Measurements from ENCODE around the gene TNS1. TPM values are rescaled to one million over a fixed set of nuclear protein-coding genes. Genes with fewer than 3 reads are reported as not detected.
"Not testable (repeated sequence)": the region's sequence is repeated elsewhere in the genome, so short reads cannot be mapped to it uniquely, and the experiment has no call there.

Gene TNS1
- total RNA-seq, 3 donors from 2014 or later = 0.50 to 1.2 (median 0.54) TPM

DNA sequence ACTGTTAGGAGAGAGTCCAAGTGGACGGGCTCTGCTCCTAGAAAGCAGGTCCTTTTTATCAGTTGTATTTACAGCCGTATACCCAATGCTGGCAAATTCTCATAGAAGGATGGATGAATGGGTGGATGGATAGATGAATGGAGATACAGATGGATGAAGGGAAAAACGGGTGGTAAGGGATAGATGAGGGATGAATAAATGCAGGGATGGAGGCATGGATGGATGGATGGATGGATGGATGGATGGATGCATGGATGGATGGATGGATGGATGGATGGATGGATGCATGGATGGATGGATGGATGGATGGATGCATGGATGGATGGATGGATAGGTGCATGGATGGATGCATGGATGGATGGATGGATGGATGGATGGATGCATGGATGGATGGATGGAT lies 193.8 kb downstream of the TNS1 start:
- not testable (repeated sequence) for H3K9me3 Mint-ChIP-seq; ATAC-seq; H3K4me1 Mint-ChIP-seq (ENCODE audit: low read depth)

GRCh38 chr2:217808326-217808725 lies 194.5 kb downstream of the TNS1 start:
- ATAC-seq = no peak
- no peaks in the 10 kb centered on the region for H3K36me3 Mint-ChIP-seq (ENCODE audit: insufficient read depth)
- H3K9me3 Mint-ChIP-seq = no peaks in the 10 kb centered on the region
- no peaks in the 10 kb centered on the region for H3K4me1 Mint-ChIP-seq (ENCODE audit: low read depth)
- no peak for DNase-seq
- no peak overlapping the region for H3K4me3 Mint-ChIP-seq
- H3K27me3 Mint-ChIP-seq (ENCODE audit: low read depth) = peaks cover 4% of the 10 kb centered on the region

More for the DNA sequence above, 193.8 kb downstream of the TNS1 start:
- not testable (repeated sequence) for DNase-seq; H3K36me3 Mint-ChIP-seq (ENCODE audit: insufficient read depth); H3K4me3 Mint-ChIP-seq; H3K27me3 Mint-ChIP-seq (ENCODE audit: low read depth)

GRCh38 chr2:217807753-217808152 lies 195.0 kb downstream of the TNS1 start:
- no peak for ATAC-seq
- Mint-ChIP-seq H3K36me3 (ENCODE audit: insufficient read depth) (no peaks in the 10 kb centered on the region), H3K4me1 (ENCODE audit: low read depth) (no peaks in the 10 kb centered on the region), H3K4me3 (no peak overlapping the region), H3K9me3 (no peaks in the 10 kb centered on the region), H3K27me3 (ENCODE audit: low read depth) (peaks cover 4% of the 10 kb centered on the region)
- DNase-seq = no peak

DNA sequence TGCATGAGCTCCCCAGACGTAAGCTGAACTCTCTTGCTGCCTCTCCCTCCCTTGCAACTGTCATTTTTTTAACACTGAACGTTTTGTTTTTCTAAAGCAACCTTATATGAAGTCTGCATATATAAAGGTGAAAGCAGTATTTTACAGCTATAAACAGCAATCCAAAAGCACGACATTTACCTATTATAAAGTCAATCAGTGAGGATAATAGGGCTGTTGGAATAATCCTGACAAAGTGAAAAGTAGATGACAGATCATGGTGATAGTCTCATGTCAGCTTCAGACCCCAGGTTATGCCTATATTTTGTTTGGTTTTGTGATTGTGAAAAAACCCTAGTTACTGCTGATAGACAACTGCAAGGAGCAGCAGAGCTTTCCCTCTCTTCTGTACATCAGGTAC lies 195.8 kb downstream of the TNS1 start:
- Mint-ChIP-seq H3K4me3 (no peak overlapping the region), H3K4me1 (ENCODE audit: low read depth) (no peaks in the 10 kb centered on the region), H3K36me3 (ENCODE audit: insufficient read depth) (no peaks in the 10 kb centered on the region), H3K27me3 (ENCODE audit: low read depth) (peaks cover 4% of the 10 kb centered on the region), H3K9me3 (no peaks in the 10 kb centered on the region)
- DNase-seq (no peak), ATAC-seq (no peak)

GRCh38 chr2:217806482-217806765 lies 196.4 kb downstream of the TNS1 start:
- Mint-ChIP-seq H3K4me3 (no peak overlapping the region), H3K27me3 (ENCODE audit: low read depth) (peaks cover 4% of the 10 kb centered on the region), H3K9me3 (no peaks in the 10 kb centered on the region), H3K36me3 (ENCODE audit: insufficient read depth) (no peaks in the 10 kb centered on the region), H3K4me1 (ENCODE audit: low read depth) (no peaks in the 10 kb centered on the region)
- no peak for ATAC-seq
- DNase-seq = no peak

- Mint-ChIP-seq H3K4me3 (no peak overlapping the region), H3K36me3 (ENCODE audit: insufficient read depth) (no peaks in the 10 kb centered on the region), H3K4me1 (ENCODE audit: low read depth) (no peaks in the 10 kb centered on the region), H3K27me3 (ENCODE audit: low read depth) (peaks cover 4% of the 10 kb centered on the region), H3K9me3 (no peaks in the 10 kb centered on the region)
- ATAC-seq (no peak), DNase-seq (no peak)
These were observed 196.9 kb downstream of the TNS1 start for GRCh38 chr2:217805668-217806481.

GRCh38 chr2:217804791-217805667 lies 197.8 kb downstream of the TNS1 start:
- ATAC-seq (no peak), DNase-seq (no peak)
- H3K27me3 Mint-ChIP-seq (ENCODE audit: low read depth) = peaks cover 4% of the 10 kb centered on the region
- H3K9me3 Mint-ChIP-seq = no peaks in the 10 kb centered on the region
- H3K4me3 Mint-ChIP-seq = no peak overlapping the region
- H3K36me3 Mint-ChIP-seq (ENCODE audit: insufficient read depth) = no peaks in the 10 kb centered on the region
- no peaks in the 10 kb centered on the region for H3K4me1 Mint-ChIP-seq (ENCODE audit: low read depth)

- H3K4me3 Mint-ChIP-seq = no peak overlapping the region
- DNase-seq (no peak), ATAC-seq (no peak)
- H3K27me3 Mint-ChIP-seq (ENCODE audit: low read depth) = peaks cover 4% of the 10 kb centered on the region
- no peaks in the 10 kb centered on the region for H3K9me3 Mint-ChIP-seq
- H3K36me3 Mint-ChIP-seq (ENCODE audit: insufficient read depth) = no peaks in the 10 kb centered on the region
- no peaks in the 10 kb centered on the region for H3K4me1 Mint-ChIP-seq (ENCODE audit: low read depth)
These were observed 198.5 kb downstream of the TNS1 start for GRCh38 chr2:217804338-217804737.

- Mint-ChIP-seq H3K4me1 (ENCODE audit: low read depth) (peaks cover 4% of the 10 kb centered on the region), H3K9me3 (no peaks in the 10 kb centered on the region), H3K4me3 (no peak overlapping the region), H3K27me3 (ENCODE audit: low read depth) (peaks cover 3% of the 10 kb centered on the region), H3K36me3 (ENCODE audit: insufficient read depth) (no peaks in the 10 kb centered on the region)
- no peak for DNase-seq
- ATAC-seq = no peak
These were observed 199.2 kb downstream of the TNS1 start for GRCh38 chr2:217803653-217803960.

DNA sequence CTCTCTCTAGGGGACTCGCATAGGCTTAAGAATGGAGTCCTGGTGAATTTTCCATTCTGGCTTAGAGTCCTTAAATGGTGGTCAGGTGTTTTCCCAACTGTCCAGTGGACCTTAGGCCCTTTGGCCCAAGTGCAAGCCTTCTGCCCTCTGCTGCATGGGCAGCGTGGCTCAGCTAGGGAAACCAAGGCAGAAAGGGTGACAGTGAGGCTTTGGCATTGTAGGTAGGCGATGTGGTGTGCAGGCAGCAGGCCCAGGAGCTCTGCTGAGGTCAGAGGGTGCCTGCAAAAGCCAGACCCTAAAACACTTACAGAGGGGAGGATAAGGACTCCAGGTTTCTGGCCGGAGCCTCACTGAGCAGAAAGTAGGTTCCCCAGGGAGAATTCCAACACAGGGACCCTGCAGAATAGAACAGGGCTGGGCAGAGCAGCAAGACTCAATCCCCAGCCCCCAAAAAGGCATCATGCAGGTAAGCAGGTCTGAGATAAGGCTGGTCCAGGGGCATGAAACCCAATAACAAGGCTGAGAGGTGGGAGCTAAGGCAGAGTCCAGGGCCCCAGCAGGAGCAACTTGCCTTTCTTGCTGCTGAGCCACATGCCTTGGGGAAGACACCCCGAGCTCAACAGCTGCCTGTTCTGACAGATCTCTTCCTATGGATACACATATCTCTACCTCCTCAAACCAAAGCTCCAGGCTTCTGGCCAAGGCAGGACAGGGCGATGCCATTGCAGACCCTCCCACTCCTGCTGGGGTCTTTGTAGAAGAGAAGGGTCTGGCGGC lies 199.7 kb downstream of the TNS1 start:
- DNase-seq = no peak
- no peak for ATAC-seq
- H3K27me3 Mint-ChIP-seq (ENCODE audit: low read depth) = peaks cover 3% of the 10 kb centered on the region
- H3K9me3 Mint-ChIP-seq = no peaks in the 10 kb centered on the region
- H3K4me1 Mint-ChIP-seq (ENCODE audit: low read depth) = peaks cover 4% of the 10 kb centered on the region
- H3K4me3 Mint-ChIP-seq = no peak overlapping the region
- no peaks in the 10 kb centered on the region for H3K36me3 Mint-ChIP-seq (ENCODE audit: insufficient read depth)

- H3K36me3 Mint-ChIP-seq (ENCODE audit: insufficient read depth) = no peaks in the 10 kb centered on the region
- ATAC-seq (no peak), DNase-seq (no peak)
- no peaks in the 10 kb centered on the region for H3K9me3 Mint-ChIP-seq
- peaks cover 3% of the 10 kb centered on the region for H3K27me3 Mint-ChIP-seq (ENCODE audit: low read depth)
- peaks cover 4% of the 10 kb centered on the region for H3K4me1 Mint-ChIP-seq (ENCODE audit: low read depth)
- H3K4me3 Mint-ChIP-seq = no peak overlapping the region
These were observed 200.5 kb downstream of the TNS1 start for GRCh38 chr2:217802266-217802665.

- H3K9me3 Mint-ChIP-seq = no peaks in the 10 kb centered on the region
- no peaks in the 10 kb centered on the region for H3K36me3 Mint-ChIP-seq (ENCODE audit: insufficient read depth)
- H3K4me3 Mint-ChIP-seq = no peak overlapping the region
- peaks cover 4% of the 10 kb centered on the region for H3K4me1 Mint-ChIP-seq (ENCODE audit: low read depth)
- DNase-seq (no peak), ATAC-seq (no peak)
- peaks cover under 1% of the 10 kb centered on the region for H3K27me3 Mint-ChIP-seq (ENCODE audit: low read depth)
These were observed 201.1 kb downstream of the TNS1 start for GRCh38 chr2:217801711-217802110.

DNA sequence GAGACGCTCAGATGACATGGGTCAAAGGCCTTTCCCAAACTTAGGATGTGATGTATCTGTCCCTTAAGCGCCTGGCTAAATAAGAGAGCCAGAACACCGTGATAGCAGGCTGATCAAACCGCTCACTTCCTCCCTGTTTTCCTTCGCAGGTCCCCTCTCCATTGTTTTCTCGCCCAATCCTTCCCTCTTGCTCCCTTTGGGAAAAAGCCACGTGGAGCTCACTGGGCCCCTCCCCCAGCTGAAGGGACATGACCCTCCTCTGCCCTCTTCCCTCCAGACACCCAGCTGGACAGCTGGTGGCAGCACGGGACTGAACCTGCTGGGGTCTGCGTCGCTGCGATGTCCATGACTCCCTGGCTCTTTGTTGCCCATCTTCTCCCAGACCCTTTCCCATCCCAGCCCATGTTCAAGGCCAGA lies 201.7 kb downstream of the TNS1 start:
- H3K4me1 Mint-ChIP-seq (ENCODE audit: low read depth) = peaks cover 4% of the 10 kb centered on the region
- ATAC-seq (no peak), DNase-seq (no peak)
- H3K9me3 Mint-ChIP-seq = no peaks in the 10 kb centered on the region
- H3K4me3 Mint-ChIP-seq = no peak overlapping the region
- H3K27me3 Mint-ChIP-seq (ENCODE audit: low read depth) = no peaks in the 10 kb centered on the region
- no peaks in the 10 kb centered on the region for H3K36me3 Mint-ChIP-seq (ENCODE audit: insufficient read depth)

- no peaks in the 10 kb centered on the region for H3K27me3 Mint-ChIP-seq (ENCODE audit: low read depth)
- H3K4me1 Mint-ChIP-seq (ENCODE audit: low read depth) = peaks cover 4% of the 10 kb centered on the region
- ATAC-seq = no peak
- no peak overlapping the region for H3K4me3 Mint-ChIP-seq
- DNase-seq = no peak
- no peaks in the 10 kb centered on the region for H3K9me3 Mint-ChIP-seq
- H3K36me3 Mint-ChIP-seq (ENCODE audit: insufficient read depth) = no peaks in the 10 kb centered on the region
These were observed 202.2 kb downstream of the TNS1 start for GRCh38 chr2:217800433-217801114.

All from activated T-cell treated with anti-CD3 and anti-CD28 coated beads, Interleukin-2, amount 50 U/mL, for 4 hours (primary cell).